MM.1S (cell line): ENCODE measurements around the gene ZNF587.
"Not testable (repeated sequence)": the region's sequence is repeated elsewhere in the genome, so short reads cannot be mapped to it uniquely, and the experiment has no call there.

Experiments used
- DNase-seq: peaks from one replicate; pipeline ENCODE4 v3.0.0-alpha.2; 2015
- H2AFZ ChIP-seq: fragments of 300-600 bp; sonication (generic); 2 replicates; pipeline ENCODE4 v1.6.0; 2016; ENCODE audit warnings: antibody characterized with exemption, low read length
- H3F3A ChIP-seq: fragments of 300-600 bp; sonication (generic); 2 replicates; pipeline ENCODE4 v1.6.1; 2016; ENCODE audit warnings: mild to moderate bottlenecking, antibody characterized with exemption, low read length, moderate library complexity, mixed read lengths; ENCODE audit not compliant: insufficient read depth
- H3K27ac ChIP-seq: fragments of 300-600 bp; sonication (generic); 2 replicates; pipeline ENCODE4 v1.5.1; 2016; ENCODE audit warnings: mild to moderate bottlenecking, low read length
- H3K27me3 ChIP-seq: fragments of 300-600 bp; sonication (generic); replicated peaks from 2 replicates; pipeline ENCODE4 v1.6.0; 2016; ENCODE audit warnings: low read length; ENCODE audit not compliant: insufficient read depth
- H3K36me3 ChIP-seq: fragments of 300-600 bp; sonication (generic); replicated peaks from 2 replicates; pipeline ENCODE4 v1.6.1; 2016; ENCODE audit warnings: mild to moderate bottlenecking, low read length, mixed read lengths; ENCODE audit not compliant: insufficient read depth
- H3K4me1 ChIP-seq: fragments of 300-600 bp; sonication (generic); 2 replicates; pipeline ENCODE4 v1.6.1; 2016; ENCODE audit warnings: low read length, mixed read lengths
- H3K4me2 ChIP-seq: fragments of 300-600 bp; sonication (generic); 2 replicates; pipeline ENCODE4 v1.6.0; 2016; ENCODE audit warnings: low read depth, low read length
- H3K4me3 ChIP-seq: fragments of 300-600 bp; sonication (generic); 2 replicates; pipeline ENCODE4 v1.5.1; 2016; ENCODE audit warnings: low read length, mixed read lengths
- H3K79me2 ChIP-seq: fragments of 300-600 bp; sonication (generic); 2 replicates; pipeline ENCODE4 v1.6.1; 2016; ENCODE audit warnings: mixed run types, low read length, mixed read lengths
- H3K9ac ChIP-seq: fragments of 300-600 bp; sonication (generic); 2 replicates; pipeline ENCODE4 v1.6.1; 2016; ENCODE audit warnings: low read length, mixed read lengths
- H3K9me2 ChIP-seq: fragments of 300-600 bp; sonication (generic); replicated peaks from 2 replicates; pipeline ENCODE4 v1.6.1; 2016; ENCODE audit warnings: mild to moderate bottlenecking, low read length, mixed read lengths; ENCODE audit not compliant: insufficient read depth
- H3K9me3 ChIP-seq: fragments of 300-600 bp; sonication (generic); replicated peaks from 2 replicates; pipeline ENCODE4 v1.6.1; 2016; ENCODE audit warnings: mild to moderate bottlenecking, low read length, mixed read lengths; ENCODE audit not compliant: insufficient read depth
- H4K20me1 ChIP-seq: fragments of 300-600 bp; sonication (generic); 2 replicates; pipeline ENCODE4 v1.6.1; 2016; ENCODE audit warnings: mild to moderate bottlenecking, low read length, moderate library complexity, mixed read lengths; ENCODE audit not compliant: insufficient read depth
- EZH2 ChIP-seq: fragments of 300-600 bp; sonication (generic); optimal IDR thresholded peaks from 2 replicates; pipeline ENCODE3; 2017; ENCODE audit warnings: low read depth, mild to moderate bottlenecking, antibody characterized with exemption, low read length, mixed read lengths
- EZH2phosphoT487 ChIP-seq: fragments of 300-600 bp; sonication (generic); IDR thresholded peaks from 2 replicates; pipeline ENCODE4 v1.6.1; 2018; ENCODE audit warnings: antibody characterized with exemption, low read length
- TF ChIP-seq, protein P1 (sequence below): fragments of 300-600 bp; sonication (generic); IDR thresholded peaks from 2 replicates; pipeline ENCODE4 v1.5.1; 2016; ENCODE audit warnings: antibody characterized with exemption, low read length, mixed read lengths

ZNF587 gene

GRCh38 chr19:57825511-57825910 is 24.1 kb upstream of the ZNF587 start:
- Histone ChIP-seq H3K27ac (no peak overlapping the region), H3K9ac (no peak overlapping the region), H3K4me1 (no peaks in the 10 kb centered on the region), H3K36me3 (peaks cover 3% of the 10 kb centered on the region; the same call in 1 of the 2 replicates), H3K9me2 (no peaks in the 10 kb centered on the region), H3K4me2 (no peak overlapping the region), H3K27me3 (no peaks in the 10 kb centered on the region), H3K9me3 (no peaks in the 10 kb centered on the region), H2AFZ (no peak overlapping the region), H3F3A (no peaks in the 10 kb centered on the region), H3K79me2 (peaks cover 90% of the 10 kb centered on the region), H4K20me1 (no peaks in the 10 kb centered on the region), H3K4me3 (no peak overlapping the region)
- no peak for DNase-seq
- TF ChIP-seq EZH2, result no peak
- TF ChIP-seq, protein P1, sequence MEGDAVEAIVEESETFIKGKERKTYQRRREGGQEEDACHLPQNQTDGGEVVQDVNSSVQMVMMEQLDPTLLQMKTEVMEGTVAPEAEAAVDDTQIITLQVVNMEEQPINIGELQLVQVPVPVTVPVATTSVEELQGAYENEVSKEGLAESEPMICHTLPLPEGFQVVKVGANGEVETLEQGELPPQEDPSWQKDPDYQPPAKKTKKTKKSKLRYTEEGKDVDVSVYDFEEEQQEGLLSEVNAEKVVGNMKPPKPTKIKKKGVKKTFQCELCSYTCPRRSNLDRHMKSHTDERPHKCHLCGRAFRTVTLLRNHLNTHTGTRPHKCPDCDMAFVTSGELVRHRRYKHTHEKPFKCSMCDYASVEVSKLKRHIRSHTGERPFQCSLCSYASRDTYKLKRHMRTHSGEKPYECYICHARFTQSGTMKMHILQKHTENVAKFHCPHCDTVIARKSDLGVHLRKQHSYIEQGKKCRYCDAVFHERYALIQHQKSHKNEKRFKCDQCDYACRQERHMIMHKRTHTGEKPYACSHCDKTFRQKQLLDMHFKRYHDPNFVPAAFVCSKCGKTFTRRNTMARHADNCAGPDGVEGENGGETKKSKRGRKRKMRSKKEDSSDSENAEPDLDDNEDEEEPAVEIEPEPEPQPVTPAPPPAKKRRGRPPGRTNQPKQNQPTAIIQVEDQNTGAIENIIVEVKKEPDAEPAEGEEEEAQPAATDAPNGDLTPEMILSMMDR, result no peak
- TF ChIP-seq EZH2phosphoT487, result no peak

GRCh38 chr19:57829316-57829715 is 20.3 kb upstream of the ZNF587 start:
- no peaks in the 10 kb centered on the region for H3K27me3 ChIP-seq
- no peaks in the 10 kb centered on the region for H3K9me3 ChIP-seq
- no peaks in the 10 kb centered on the region for H3K4me1 ChIP-seq
- no peak overlapping the region for H3K4me3 ChIP-seq
- no peaks in the 10 kb centered on the region for H4K20me1 ChIP-seq
- H3K9me2 ChIP-seq, result no peaks in the 10 kb centered on the region
- no peak overlapping the region for H2AFZ ChIP-seq
- TF ChIP-seq EZH2phosphoT487 (no peak), EZH2 (no peak)
- TF ChIP-seq, protein P1, result no peak
- H3K4me2 ChIP-seq, result no peak overlapping the region
- H3K79me2 ChIP-seq, result peaks cover 72% of the 10 kb centered on the region
- H3K27ac ChIP-seq, result no peak overlapping the region
- no peak for DNase-seq
- no peak overlapping the region for H3K9ac ChIP-seq
- H3F3A ChIP-seq, result no peaks in the 10 kb centered on the region
- H3K36me3 ChIP-seq, result peaks cover 3% of the 10 kb centered on the region; the same call in 1 of the 2 replicates

DNA sequence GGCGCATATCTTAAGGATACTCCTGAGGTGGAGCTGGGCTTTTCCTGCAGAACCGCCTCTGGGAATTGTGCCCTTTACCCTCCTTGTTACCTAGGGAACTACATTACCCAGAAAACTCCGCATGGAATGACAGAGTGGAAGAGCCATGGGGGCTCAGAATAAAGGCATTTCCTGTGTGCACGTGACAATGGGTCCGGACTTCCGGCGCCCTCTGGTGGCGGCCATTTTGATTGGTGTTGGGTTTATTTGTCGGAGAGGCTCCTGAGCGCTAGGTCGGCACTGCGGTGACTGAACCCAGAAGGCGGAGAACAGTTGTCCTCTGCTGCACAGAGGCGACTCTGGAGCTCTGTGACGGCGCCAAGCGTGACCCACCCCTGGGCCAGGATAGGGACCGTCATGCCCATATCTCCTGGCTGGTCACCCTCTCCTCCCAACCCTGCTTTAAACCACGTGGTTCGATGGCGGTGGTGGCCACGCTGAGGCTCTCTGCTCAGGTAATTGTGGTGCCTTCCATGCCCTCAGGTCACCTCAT is 19.5 kb upstream of the ZNF587 start, which contains the start of gene ZNF587B:
Gene ZNF587B (plus strand): TSS at position 229 of the 532 bp plus-strand sequence. CDS start 230 bp downstream, at position 459.
- H3K4me1 ChIP-seq, result no peaks in the 10 kb centered on the region
- no peaks in the 10 kb centered on the region for H3K27me3 ChIP-seq
- no peak within 1 kb of the TSS for H3K27ac ChIP-seq
- H3K36me3 ChIP-seq, result peaks cover 3% of the 10 kb centered on the region; the same call in 1 of the 2 replicates
- no peak within 1 kb of the TSS for H2AFZ ChIP-seq
- no peaks in the 10 kb centered on the region for H3K9me3 ChIP-seq
- no peak within 1 kb of the TSS for H3K9ac ChIP-seq
- TF ChIP-seq EZH2phosphoT487 (no peak), EZH2 (no peak)
- TF ChIP-seq, protein P1, result peak; percentile 24
- H3K4me2 ChIP-seq, result no peak within 1 kb of the TSS
- no peak for DNase-seq
- H3K79me2 ChIP-seq, result peaks cover 63% of the 10 kb centered on the region
- H4K20me1 ChIP-seq, result no peaks in the 10 kb centered on the region
- H3F3A ChIP-seq, result no peaks in the 10 kb centered on the region
- H3K9me2 ChIP-seq, result no peaks in the 10 kb centered on the region
- H3K4me3 ChIP-seq, result no peak within 1 kb of the TSS

DNA sequence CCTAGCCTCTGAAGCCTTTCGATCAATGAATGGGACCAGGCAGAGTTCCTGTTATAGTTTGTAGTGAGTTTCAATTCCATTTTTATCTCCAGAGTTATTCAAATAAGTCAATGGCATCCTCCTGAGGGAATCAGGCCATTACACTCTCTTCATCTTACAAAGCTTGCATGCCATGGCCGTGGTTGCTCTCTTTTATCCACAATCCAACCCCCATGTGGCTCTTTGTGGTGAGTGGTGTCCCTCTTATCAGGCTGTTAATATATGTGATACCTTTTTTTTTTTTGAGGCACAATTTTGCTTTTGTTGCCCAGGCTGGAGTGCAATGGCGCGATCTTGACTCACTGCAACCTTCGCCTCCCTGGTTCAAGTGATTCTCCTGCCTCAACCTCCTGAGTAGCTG is 12.7 kb upstream of the ZNF587 start:
- DNase-seq, H3K27ac ChIP-seq, H3K9me2 ChIP-seq, H3K27me3 ChIP-seq, H2AFZ ChIP-seq, H3K4me3 ChIP-seq, H3K9me3 ChIP-seq, H4K20me1 ChIP-seq, H3K9ac ChIP-seq, H3F3A ChIP-seq, H3K4me2 ChIP-seq, H3K4me1 ChIP-seq, H3K36me3 ChIP-seq: not testable (repeated sequence)
- peaks cover 20% of the 10 kb centered on the region for H3K79me2 ChIP-seq

GRCh38 chr19:57838622-57839191 is 11.0 kb upstream of the ZNF587 start:
- not testable (repeated sequence) for H3K4me3 ChIP-seq, H3F3A ChIP-seq, H3K9ac ChIP-seq, H3K27me3 ChIP-seq, H2AFZ ChIP-seq, H3K4me1 ChIP-seq, H3K36me3 ChIP-seq, H3K4me2 ChIP-seq, H3K9me2 ChIP-seq, H4K20me1 ChIP-seq, H3K9me3 ChIP-seq, H3K27ac ChIP-seq, DNase-seq
- peaks cover 21% of the 10 kb centered on the region for H3K79me2 ChIP-seq
